ENCODE results near the gene C1orf210.

- no peak for TF ChIP-seq POLR2A (IDR thresholded peaks at IDR 0.05; ENCODE audit: borderline replicate concordance, extremely low read depth, insufficient read depth, insufficient read length)
- TF ChIP-seq, protein P1, sequence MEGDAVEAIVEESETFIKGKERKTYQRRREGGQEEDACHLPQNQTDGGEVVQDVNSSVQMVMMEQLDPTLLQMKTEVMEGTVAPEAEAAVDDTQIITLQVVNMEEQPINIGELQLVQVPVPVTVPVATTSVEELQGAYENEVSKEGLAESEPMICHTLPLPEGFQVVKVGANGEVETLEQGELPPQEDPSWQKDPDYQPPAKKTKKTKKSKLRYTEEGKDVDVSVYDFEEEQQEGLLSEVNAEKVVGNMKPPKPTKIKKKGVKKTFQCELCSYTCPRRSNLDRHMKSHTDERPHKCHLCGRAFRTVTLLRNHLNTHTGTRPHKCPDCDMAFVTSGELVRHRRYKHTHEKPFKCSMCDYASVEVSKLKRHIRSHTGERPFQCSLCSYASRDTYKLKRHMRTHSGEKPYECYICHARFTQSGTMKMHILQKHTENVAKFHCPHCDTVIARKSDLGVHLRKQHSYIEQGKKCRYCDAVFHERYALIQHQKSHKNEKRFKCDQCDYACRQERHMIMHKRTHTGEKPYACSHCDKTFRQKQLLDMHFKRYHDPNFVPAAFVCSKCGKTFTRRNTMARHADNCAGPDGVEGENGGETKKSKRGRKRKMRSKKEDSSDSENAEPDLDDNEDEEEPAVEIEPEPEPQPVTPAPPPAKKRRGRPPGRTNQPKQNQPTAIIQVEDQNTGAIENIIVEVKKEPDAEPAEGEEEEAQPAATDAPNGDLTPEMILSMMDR (IDR thresholded peaks at IDR 0.05 in 2 of 3, conservative IDR thresholded peaks at IDR 0.05 in 1 of 3; ENCODE audit: borderline replicate concordance in 1 of 3, insufficient read depth in 1 of 3, low read depth in 2 of 3, low read length in 2 of 3) = no peak
- no peak for TF ChIP-seq RAD21 (IDR thresholded peaks at IDR 0.05; ENCODE audit: low read depth)
- no peak for TF ChIP-seq ATF3 (IDR thresholded peaks at IDR 0.05)
- no peak for TF ChIP-seq JUND (IDR thresholded peaks at IDR 0.05)
- TF ChIP-seq, protein P2, sequence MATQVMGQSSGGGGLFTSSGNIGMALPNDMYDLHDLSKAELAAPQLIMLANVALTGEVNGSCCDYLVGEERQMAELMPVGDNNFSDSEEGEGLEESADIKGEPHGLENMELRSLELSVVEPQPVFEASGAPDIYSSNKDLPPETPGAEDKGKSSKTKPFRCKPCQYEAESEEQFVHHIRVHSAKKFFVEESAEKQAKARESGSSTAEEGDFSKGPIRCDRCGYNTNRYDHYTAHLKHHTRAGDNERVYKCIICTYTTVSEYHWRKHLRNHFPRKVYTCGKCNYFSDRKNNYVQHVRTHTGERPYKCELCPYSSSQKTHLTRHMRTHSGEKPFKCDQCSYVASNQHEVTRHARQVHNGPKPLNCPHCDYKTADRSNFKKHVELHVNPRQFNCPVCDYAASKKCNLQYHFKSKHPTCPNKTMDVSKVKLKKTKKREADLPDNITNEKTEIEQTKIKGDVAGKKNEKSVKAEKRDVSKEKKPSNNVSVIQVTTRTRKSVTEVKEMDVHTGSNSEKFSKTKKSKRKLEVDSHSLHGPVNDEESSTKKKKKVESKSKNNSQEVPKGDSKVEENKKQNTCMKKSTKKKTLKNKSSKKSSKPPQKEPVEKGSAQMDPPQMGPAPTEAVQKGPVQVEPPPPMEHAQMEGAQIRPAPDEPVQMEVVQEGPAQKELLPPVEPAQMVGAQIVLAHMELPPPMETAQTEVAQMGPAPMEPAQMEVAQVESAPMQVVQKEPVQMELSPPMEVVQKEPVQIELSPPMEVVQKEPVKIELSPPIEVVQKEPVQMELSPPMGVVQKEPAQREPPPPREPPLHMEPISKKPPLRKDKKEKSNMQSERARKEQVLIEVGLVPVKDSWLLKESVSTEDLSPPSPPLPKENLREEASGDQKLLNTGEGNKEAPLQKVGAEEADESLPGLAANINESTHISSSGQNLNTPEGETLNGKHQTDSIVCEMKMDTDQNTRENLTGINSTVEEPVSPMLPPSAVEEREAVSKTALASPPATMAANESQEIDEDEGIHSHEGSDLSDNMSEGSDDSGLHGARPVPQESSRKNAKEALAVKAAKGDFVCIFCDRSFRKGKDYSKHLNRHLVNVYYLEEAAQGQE (IDR thresholded peaks at IDR 0.05; ENCODE audit: low read depth) = no peak
- no peak for TF ChIP-seq YY1 (IDR thresholded peaks at IDR 0.05; ENCODE audit: extremely low read depth, insufficient replicate concordance, low read depth, low read length)
- TF ChIP-seq, protein P3, sequence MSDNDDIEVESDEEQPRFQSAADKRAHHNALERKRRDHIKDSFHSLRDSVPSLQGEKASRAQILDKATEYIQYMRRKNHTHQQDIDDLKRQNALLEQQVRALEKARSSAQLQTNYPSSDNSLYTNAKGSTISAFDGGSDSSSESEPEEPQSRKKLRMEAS (IDR thresholded peaks at IDR 0.05) = no peak
- TF ChIP-seq ZBTB33 (IDR thresholded peaks at IDR 0.05; ENCODE audit: extremely low read depth, insufficient replicate concordance, low read length) = no peak
- TF ChIP-seq SIN3A (IDR thresholded peaks at IDR 0.05; ENCODE audit: low read depth) = no peak
- no peak for TF ChIP-seq ZFX (IDR thresholded peaks at IDR 0.05)
Measured at GRCh38 chr1:43237121-43237520, 48.3 kb downstream of the C1orf210 start.
